ENCODE measurements around the gene SLC16A3. TPM values are rescaled to one million over a fixed set of nuclear protein-coding genes. Genes with fewer than 3 reads are reported as not detected.

SLC16A3 gene
- total RNA-seq, 4 donors from 2014 or later: 11.2 to 38.5 (median 22.1) TPM

DNA sequence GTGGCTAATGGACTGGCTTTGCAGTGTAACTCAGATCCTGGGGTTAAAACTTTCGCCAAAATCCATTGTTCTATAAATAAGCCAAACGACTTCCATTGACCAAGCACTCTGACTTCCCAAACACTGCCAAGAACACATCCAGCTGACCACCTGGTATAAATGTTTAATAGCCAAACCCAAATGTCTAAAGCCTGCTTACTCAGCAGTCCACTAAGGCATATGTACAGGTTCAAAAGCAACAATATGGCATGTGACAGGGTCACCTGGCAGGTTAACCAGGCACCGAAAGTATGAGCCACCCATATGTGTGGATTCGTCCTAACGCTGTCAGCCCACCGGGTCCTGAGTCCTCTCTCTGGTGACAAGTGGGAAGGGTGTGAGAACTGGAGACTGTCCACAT is 42.6 kb downstream of the SLC16A3 start:
- Histone ChIP-seq H3K4me3 (peak overlapping the region in 1 of 2 donors; percentile 100), H3K36me3 (peaks cover 0 to 32% of the 10 kb centered on the region in 2 donors), H3K9me3 (no peaks in the 10 kb centered on the region), H3K27me3 (no peaks in the 10 kb centered on the region), H3K27ac (peak overlapping the region in 3 of 4 donors; percentile 100), H3K4me1 (peaks cover 2 to 84% (median 66%) of the 10 kb centered on the region in 3 donors)
- TF ChIP-seq, protein P1, sequence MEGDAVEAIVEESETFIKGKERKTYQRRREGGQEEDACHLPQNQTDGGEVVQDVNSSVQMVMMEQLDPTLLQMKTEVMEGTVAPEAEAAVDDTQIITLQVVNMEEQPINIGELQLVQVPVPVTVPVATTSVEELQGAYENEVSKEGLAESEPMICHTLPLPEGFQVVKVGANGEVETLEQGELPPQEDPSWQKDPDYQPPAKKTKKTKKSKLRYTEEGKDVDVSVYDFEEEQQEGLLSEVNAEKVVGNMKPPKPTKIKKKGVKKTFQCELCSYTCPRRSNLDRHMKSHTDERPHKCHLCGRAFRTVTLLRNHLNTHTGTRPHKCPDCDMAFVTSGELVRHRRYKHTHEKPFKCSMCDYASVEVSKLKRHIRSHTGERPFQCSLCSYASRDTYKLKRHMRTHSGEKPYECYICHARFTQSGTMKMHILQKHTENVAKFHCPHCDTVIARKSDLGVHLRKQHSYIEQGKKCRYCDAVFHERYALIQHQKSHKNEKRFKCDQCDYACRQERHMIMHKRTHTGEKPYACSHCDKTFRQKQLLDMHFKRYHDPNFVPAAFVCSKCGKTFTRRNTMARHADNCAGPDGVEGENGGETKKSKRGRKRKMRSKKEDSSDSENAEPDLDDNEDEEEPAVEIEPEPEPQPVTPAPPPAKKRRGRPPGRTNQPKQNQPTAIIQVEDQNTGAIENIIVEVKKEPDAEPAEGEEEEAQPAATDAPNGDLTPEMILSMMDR (IDR thresholded peaks at IDR 0.05): no peak
- TF ChIP-seq POLR2A (IDR thresholded peaks at IDR 0.05): no peak
- no peak for TF ChIP-seq POLR2AphosphoS5 (IDR thresholded peaks at IDR 0.05)
- TF ChIP-seq EP300 (IDR thresholded peaks at IDR 0.05): no peak
- no peak for ATAC-seq
- 68 to 89% methylated on average over 3 to 6 of the region's 6 CpGs for WGBS, 2 donors (ENCODE audit: low coverage in 1 of 2)

DNA sequence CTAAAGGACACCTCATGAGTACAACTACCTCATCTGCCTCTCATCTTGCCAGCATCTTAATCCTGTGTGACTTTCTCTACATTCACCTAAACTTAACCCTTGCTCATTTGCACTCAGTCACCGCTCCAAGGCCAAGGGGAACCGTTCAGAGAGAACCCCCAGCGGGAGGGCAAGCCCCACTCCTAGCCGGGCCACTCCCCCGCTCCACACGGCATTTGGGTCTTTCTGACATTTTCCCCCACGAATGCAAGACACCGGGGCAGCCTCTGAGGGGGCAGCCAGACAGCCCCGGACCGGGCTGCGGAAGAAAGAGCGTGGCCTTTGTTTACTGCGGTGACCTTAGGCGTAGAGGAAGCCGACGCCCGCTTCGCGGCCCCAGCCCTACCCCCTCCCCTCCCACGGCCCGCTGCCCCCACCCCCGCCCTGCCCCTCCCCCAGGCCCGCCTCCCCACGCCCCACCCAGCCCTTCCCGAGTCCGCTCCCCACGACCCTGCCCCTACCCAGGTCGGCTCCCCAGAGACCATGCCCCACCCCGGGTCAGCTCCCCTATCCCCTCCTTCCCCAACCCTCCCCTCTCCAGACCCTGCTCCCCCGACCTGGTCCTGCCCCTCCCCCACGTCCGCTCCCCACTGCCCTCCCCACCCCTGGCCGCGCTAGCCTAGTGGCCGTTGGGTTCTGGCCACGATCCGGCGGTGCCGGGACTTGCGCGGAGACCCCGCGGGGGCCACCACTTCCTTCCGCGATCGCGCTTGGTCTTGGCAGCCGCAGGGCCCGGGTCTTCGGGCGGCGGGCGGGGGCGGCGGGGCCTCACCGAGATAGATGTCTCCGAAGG is 43.9 kb downstream of the SLC16A3 start:
- WGBS, 2 donors (ENCODE audit: low coverage in 1 of 2): 0% methylated on average over 3 of the region's 57 CpGs; no CpG with 5 or more reads in 1 of the 2 donors
- Histone ChIP-seq H3K4me3 (peak overlapping the region; percentile 93 to 100), H3K27me3 (no peaks in the 10 kb centered on the region), H3K27ac (peak overlapping the region; percentile 98 to 100 (median 100)), H3K36me3 (peaks cover 0 to 38% of the 10 kb centered on the region in 2 donors), H3K9me3 (no peaks in the 10 kb centered on the region), H3K4me1 (peaks cover 0 to 71% (median 55%) of the 10 kb centered on the region in 3 donors)
- TF ChIP-seq EP300 (IDR thresholded peaks at IDR 0.05) (no peak), POLR2A (IDR thresholded peaks at IDR 0.05) (no peak), POLR2AphosphoS5 (IDR thresholded peaks at IDR 0.05) (no peak)
- TF ChIP-seq, protein P1 (IDR thresholded peaks at IDR 0.05): no peak
- peak; percentile 13 for ATAC-seq

GRCh38 chr17:82273327-82274133 is 44.7 kb downstream of the SLC16A3 start, which contains the start of gene CSNK1D:
Gene CSNK1D, minus strand, starts transcription at chr17:82273700. Its CDS starts 319 bp downstream, at chr17:82273381.
- Histone ChIP-seq H3K4me1 (peaks cover 0 to 63% (median 46%) of the 10 kb centered on the region in 3 donors), H3K4me3 (peak within 1 kb of the TSS; percentile 93 to 100), H3K36me3 (peaks cover 0 to 45% of the 10 kb centered on the region in 2 donors), H3K27ac (peak within 1 kb of the TSS; percentile 98 to 100 (median 100)), H3K9me3 (no peaks in the 10 kb centered on the region), H3K27me3 (no peaks in the 10 kb centered on the region)
- ATAC-seq: peak; percentile 94
- TF ChIP-seq, protein P1 (IDR thresholded peaks at IDR 0.05): no peak
- TF ChIP-seq EP300 (IDR thresholded peaks at IDR 0.05): peak; percentile 25
- TF ChIP-seq POLR2A (IDR thresholded peaks at IDR 0.05): peak; percentile 92 to 94
- TF ChIP-seq POLR2AphosphoS5 (IDR thresholded peaks at IDR 0.05): peak; percentile 95
- no CpG with 5 or more reads among the region's 80 CpGs for WGBS, 2 donors (ENCODE audit: low coverage in 1 of 2)

DNA sequence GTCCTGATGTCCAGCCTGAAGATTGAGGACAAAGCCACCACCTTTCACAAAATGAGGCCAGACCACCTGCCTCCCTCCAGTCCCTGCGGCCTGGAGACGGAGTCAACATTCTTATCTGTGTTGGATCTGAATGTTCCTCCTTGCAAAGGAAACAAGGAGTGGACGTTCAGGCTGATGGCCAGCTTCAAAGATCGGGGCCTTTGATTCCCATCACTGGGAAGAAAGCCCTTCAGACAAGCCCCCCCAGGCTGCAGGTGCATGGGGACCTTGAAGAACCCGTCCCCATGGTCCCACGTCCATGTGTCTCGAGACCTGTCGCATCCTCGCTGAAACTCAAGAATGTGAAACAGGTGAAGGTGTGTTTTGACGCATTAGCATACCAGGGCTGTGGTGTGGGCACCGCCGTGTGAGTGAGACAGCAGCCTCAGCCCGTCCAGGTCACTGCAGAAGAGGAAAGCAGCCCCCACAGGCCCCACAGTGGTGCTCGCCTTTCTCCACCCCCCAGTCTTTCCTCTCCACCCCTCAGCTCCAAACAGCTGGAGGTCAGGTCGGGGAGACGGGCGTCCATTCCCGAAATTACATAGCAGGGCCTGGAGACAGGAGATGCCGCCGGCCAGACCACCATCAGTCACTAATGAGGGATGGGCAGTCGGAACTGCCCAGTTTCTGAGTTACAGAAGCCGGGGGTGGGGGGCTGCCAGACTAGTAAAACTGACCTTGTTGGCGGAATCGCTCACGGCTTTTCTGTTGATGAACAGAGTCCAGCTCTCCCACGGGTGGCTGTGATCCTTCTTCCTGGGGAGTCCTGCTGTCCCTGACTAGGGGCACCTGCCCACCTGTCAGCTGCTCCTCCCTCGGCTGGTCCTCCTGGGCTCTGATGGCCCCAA is 45.5 kb downstream of the SLC16A3 start:
- H3K36me3 ChIP-seq: peaks cover 0 to 48% of the 10 kb centered on the region in 2 donors
- no peak for ATAC-seq
- H3K27me3 ChIP-seq: no peaks in the 10 kb centered on the region
- peak overlapping the region; percentile 93 to 100 for H3K4me3 ChIP-seq
- peak overlapping the region in 3 of 4 donors; percentile 100 for H3K27ac ChIP-seq
- WGBS, 2 donors (ENCODE audit: low coverage in 1 of 2): 60 to 64% methylated on average over 1 to 8 of the region's 27 CpGs
- H3K4me1 ChIP-seq: peaks cover 0 to 54% (median 38%) of the 10 kb centered on the region in 3 donors
- TF ChIP-seq POLR2A (IDR thresholded peaks at IDR 0.05) (no peak), EP300 (IDR thresholded peaks at IDR 0.05) (no peak)
- no peaks in the 10 kb centered on the region for H3K9me3 ChIP-seq

Data from gastroesophageal sphincter (tissue), 4 donors.